ENCODE results near the gene ESR1. TPM values are rescaled to one million over a fixed set of nuclear protein-coding genes. Genes with fewer than 3 reads are reported as not detected.

The ESR1 gene
- total RNA-seq, 1 experiment from 2014 or later = not detected

GRCh38 chr6:152085451-152085921 lies 278.0 kb downstream of the ESR1 start:
- Histone ChIP-seq H3K36me3 (ENCODE audit: control insufficient read depth, insufficient read depth, low read length) (no peaks in the 10 kb centered on the region), H3K27me3 (replicated peaks; ENCODE audit: control insufficient read depth, insufficient read depth, low read length) (no peaks in the 10 kb centered on the region), H3K4me1 (no peaks in the 10 kb centered on the region), H3K9me3 (no peaks in the 10 kb centered on the region), H3K4me3 (ENCODE audit: low read depth, low read length) (no peak overlapping the region)
- POLR2A ChIA-PET = no interaction called here
- no peak overlapping the region for H3K4me3 Mint-ChIP-seq (ENCODE audit: unreplicated experiment)
- no peak overlapping the region for H3K27ac Mint-ChIP-seq (ENCODE audit: unreplicated experiment)
- no peak for TF ChIP-seq CTCF (IDR thresholded peaks at IDR 0.05; ENCODE audit: insufficient read depth in 1 of 2, low read depth in 1 of 2, low read length in 1 of 2, severe bottlenecking in 1 of 2, unreplicated experiment in 1 of 2)
- no TSS peak for BruUV-seq (replicated peaks)
- H3K36me3 Mint-ChIP-seq (ENCODE audit: insufficient read depth, unreplicated experiment) = no peaks in the 10 kb centered on the region
- H3K9me3 Mint-ChIP-seq (ENCODE audit: unreplicated experiment) = no peaks in the 10 kb centered on the region
- peaks cover 6% of the 10 kb centered on the region for H3K27me3 Mint-ChIP-seq (ENCODE audit: insufficient read depth, unreplicated experiment)
- CTCF ChIA-PET = no interaction called here
- H3K4me1 Mint-ChIP-seq (ENCODE audit: low read depth, unreplicated experiment) = no peaks in the 10 kb centered on the region
- no peak for DNase-seq
- intact Hi-C loops (cut with micrococcal nuclease; ENCODE audit: unreplicated experiment) = no loop called here

GRCh38 chr6:152086223-152086873 lies 278.9 kb downstream of the ESR1 start:
- Histone ChIP-seq H3K27me3 (replicated peaks; ENCODE audit: control insufficient read depth, insufficient read depth, low read length) (no peaks in the 10 kb centered on the region), H3K9me3 (no peaks in the 10 kb centered on the region), H3K4me3 (ENCODE audit: low read depth, low read length) (no peak overlapping the region), H3K36me3 (ENCODE audit: control insufficient read depth, insufficient read depth, low read length) (no peaks in the 10 kb centered on the region), H3K4me1 (no peaks in the 10 kb centered on the region)
- no peak for TF ChIP-seq CTCF (IDR thresholded peaks at IDR 0.05; ENCODE audit: insufficient read depth in 1 of 2, low read depth in 1 of 2, low read length in 1 of 2, severe bottlenecking in 1 of 2, unreplicated experiment in 1 of 2)
- Mint-ChIP-seq H3K4me1 (ENCODE audit: low read depth, unreplicated experiment) (no peaks in the 10 kb centered on the region), H3K9me3 (ENCODE audit: unreplicated experiment) (no peaks in the 10 kb centered on the region), H3K27me3 (ENCODE audit: insufficient read depth, unreplicated experiment) (peaks cover 2% of the 10 kb centered on the region), H3K4me3 (ENCODE audit: unreplicated experiment) (no peak overlapping the region), H3K27ac (ENCODE audit: unreplicated experiment) (no peak overlapping the region), H3K36me3 (ENCODE audit: insufficient read depth, unreplicated experiment) (no peaks in the 10 kb centered on the region)
- CTCF ChIA-PET = no interaction called here
- intact Hi-C loops (cut with micrococcal nuclease; ENCODE audit: unreplicated experiment) = no loop called here
- BruUV-seq (replicated peaks) = no TSS peak
- POLR2A ChIA-PET = no interaction called here
- DNase-seq = no peak

GRCh38 chr6:152087096-152087495 lies 279.6 kb downstream of the ESR1 start:
- TF ChIP-seq CTCF (IDR thresholded peaks at IDR 0.05; ENCODE audit: insufficient read depth in 1 of 2, low read depth in 1 of 2, low read length in 1 of 2, severe bottlenecking in 1 of 2, unreplicated experiment in 1 of 2) = no peak
- Mint-ChIP-seq H3K4me3 (ENCODE audit: unreplicated experiment) (no peak overlapping the region), H3K4me1 (ENCODE audit: low read depth, unreplicated experiment) (no peaks in the 10 kb centered on the region), H3K36me3 (ENCODE audit: insufficient read depth, unreplicated experiment) (no peaks in the 10 kb centered on the region), H3K27ac (ENCODE audit: unreplicated experiment) (no peak overlapping the region), H3K27me3 (ENCODE audit: insufficient read depth, unreplicated experiment) (no peaks in the 10 kb centered on the region), H3K9me3 (ENCODE audit: unreplicated experiment) (no peaks in the 10 kb centered on the region)
- ChIA-PET POLR2A (no interaction called here), CTCF (no interaction called here)
- Histone ChIP-seq H3K9me3 (no peaks in the 10 kb centered on the region), H3K36me3 (ENCODE audit: control insufficient read depth, insufficient read depth, low read length) (no peaks in the 10 kb centered on the region), H3K4me1 (no peaks in the 10 kb centered on the region), H3K27me3 (replicated peaks; ENCODE audit: control insufficient read depth, insufficient read depth, low read length) (no peaks in the 10 kb centered on the region), H3K4me3 (ENCODE audit: low read depth, low read length) (no peak overlapping the region)
- no peak for DNase-seq
- BruUV-seq (replicated peaks) = no TSS peak
- intact Hi-C loops (cut with micrococcal nuclease; ENCODE audit: unreplicated experiment) = no loop called here

Data from Caco-2 (cell line).